HG02885 (cell line): ENCODE results near the gene NRG3.

Source experiments
- ATAC-seq: cut with Tn5 transposase; IDR thresholded peaks from one replicate; pipeline ENCODE4 v1.9.1; 2021; ENCODE audit warnings: mild to moderate bottlenecking; ENCODE audit not compliant: unreplicated experiment, poor library complexity

The NRG3 gene

DNA sequence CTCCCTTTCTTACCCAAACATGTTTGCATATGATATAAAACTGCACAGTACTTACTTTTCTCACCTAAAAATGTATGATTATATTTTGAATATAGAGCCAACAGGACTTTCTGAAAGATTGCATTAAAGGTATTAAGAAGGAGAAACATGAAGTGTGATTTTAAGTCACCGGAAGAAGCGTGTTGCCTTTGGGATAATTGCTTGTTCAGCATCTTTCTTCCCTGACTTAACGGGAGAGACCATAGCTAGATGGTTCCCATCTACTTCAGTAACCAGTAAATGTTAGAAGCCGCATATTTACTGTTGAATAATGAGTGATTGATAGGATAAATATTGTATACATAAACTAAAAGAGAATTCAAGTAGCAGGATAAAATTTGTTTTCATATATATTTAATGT lies 197.1 kb downstream of the NRG3 start:
- ATAC-seq: no peak

DNA sequence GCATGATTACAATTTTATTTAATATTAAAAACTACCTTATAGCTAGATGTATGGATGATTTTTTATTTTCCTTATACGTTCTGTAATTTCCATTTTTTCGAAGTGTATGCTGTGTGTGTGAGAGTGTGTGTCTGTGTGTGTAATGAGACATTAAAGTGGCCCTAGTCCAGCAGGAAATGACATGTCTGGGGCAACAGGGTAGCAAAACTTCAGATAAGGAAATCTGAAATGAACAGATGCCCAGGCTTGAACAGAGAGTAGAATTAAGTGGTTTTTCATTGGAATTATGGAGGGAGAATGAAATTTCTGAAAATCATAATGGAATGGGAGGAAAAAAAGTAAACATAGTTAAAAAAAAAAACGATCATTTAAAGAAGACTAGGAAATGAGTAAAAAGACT lies 200.6 kb downstream of the NRG3 start:
- ATAC-seq: no peak

DNA sequence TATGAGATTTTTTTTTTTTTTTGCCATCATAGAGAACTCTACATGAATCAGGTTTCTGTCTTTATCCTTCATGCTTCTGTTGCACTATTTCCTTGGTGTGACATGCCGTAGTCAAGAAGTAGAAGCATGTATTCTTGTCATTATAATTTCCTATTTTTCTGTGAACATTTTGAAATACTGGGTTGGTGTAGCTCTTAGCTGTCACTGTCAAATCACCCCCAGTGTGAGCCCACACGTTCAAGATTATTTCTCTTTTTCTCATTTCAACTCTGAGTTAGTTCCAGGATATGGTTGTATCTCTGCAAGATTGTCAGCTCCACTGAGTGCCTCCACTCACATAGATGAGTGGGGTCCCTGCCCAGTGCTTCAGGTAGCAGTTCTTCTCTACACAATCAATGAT lies 209.5 kb downstream of the NRG3 start:
- ATAC-seq: no peak

DNA sequence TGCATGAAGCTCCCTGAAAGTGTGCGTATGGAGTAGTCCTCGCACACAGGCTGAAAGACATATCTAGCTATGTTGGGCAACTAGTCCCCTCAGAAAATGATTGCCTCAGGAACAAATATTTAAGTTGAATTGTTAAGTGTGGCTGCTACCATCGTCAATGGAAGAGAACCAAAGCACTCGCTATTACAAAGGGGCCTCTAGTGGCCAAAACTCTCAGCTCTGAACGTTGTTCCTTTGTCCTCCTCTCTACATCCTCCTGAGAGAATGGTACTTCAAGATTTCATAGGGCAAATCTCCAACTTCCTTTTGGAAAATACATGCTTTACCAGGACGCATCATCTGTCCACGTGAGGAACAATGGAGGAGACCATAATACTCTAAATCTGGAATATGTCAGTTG lies 209.9 kb downstream of the NRG3 start:
- no peak for ATAC-seq

DNA sequence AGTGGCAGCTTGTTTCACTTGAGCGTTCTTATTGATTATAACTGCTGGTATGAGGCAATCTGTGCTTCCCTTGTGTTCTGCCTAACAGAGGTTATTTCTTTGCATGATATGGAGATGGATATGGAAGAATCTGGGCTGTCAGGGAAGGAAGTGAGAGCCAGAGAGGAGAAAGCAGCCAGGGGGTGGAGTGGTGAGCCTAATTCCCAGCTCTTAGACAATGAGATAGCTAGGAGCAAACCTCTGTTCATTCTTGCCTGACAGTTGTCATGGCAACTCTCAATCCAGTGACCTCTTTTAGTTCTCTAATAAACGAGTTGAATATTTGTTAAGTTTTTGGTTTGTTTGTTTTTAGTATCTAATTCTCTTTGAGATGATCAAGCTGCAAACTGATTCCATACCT lies 214.3 kb downstream of the NRG3 start:
- no peak for ATAC-seq

DNA sequence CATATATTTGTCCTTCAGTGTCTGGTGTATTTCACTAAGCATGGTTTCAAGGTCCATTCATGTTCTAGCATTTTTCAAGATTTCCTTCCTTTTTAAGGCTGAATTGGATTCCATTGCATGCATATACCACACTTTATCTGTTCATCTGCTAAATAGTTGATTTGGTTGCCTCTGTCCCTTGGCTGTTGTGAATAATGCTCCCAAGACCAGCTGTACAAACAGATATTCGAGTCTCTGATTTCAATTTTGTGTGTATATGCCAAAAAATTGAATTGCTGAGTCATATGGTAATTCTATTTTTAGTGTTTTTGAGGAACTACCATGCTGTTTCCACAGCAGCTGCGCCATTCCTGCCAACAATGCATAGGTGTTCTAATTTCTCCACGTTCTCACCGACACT lies 216.4 kb downstream of the NRG3 start:
- no peak for ATAC-seq

DNA sequence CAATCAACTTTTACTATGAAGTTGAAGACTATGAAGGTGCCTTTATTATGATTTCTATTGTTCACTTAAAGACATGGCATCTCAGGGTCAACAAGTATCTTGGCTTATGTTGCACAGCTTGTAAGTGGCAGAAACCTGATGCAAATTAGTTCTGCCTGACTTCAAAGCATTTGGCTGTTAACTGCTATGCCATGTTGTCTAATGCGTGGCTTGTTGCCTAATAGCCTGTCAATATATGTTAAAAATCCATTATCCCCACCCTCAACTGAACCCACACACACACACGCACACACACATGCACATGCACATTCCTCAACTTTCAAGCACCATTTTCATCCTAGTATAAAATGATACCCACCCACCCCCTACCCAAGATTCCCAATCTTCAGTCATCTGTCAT lies 217.1 kb downstream of the NRG3 start:
- no peak for ATAC-seq

DNA sequence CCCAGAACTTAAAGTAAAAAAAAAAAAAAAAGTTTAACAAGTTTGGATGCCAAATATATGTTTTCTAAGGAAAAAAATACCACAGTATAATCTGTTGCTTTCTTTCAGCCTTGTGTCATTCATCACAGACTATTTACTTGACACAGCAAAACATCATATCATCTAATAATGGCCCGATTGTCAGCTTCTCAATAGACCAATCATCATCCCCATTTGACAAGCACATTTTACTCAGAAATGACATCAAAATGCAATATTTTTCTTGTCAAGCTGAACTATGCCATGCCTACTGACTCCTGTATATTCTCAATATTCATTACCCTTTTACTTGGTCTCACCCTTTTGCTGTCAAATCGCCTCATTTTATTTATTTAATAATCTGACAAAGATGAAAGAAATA lies 249.7 kb downstream of the NRG3 start:
- ATAC-seq: no peak

DNA sequence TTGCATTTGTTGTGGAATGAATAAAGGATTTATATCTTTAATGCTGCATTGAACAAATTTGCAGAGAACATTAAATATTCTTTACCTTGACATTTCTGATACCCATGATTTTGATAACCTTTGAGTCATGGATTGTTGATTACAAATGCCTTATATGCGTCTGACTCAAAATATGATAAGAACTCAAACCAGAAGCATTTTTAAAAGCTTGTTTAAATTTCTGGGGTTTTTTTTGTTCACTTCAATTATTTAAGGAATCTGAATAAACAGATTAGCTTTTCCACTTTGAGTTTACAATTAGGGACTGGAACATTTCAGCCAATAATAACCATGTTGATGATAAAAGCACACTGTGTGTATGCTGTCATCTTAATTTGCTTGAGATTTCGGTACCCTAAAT lies 253.5 kb downstream of the NRG3 start:
- no peak for ATAC-seq

DNA sequence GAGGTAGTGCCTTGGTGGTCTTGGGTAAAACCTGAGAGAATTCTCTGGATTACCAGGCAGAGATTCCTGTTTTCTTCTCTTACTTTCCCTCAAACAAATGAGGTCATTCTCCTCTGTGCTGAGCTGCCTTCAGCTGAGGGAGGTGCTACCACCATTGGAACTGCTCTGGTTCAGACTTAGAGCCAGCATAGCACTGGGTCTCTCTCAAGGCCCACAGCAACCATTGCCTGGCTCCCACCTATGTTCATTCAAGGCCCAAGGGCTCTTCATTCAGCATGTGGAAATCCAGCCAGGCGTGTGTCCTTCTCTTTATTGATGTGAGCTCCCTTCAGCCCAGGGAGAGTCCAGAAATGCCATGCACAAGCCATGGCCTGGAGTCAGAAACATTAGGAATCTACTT lies 261.1 kb downstream of the NRG3 start:
- ATAC-seq: no peak

DNA sequence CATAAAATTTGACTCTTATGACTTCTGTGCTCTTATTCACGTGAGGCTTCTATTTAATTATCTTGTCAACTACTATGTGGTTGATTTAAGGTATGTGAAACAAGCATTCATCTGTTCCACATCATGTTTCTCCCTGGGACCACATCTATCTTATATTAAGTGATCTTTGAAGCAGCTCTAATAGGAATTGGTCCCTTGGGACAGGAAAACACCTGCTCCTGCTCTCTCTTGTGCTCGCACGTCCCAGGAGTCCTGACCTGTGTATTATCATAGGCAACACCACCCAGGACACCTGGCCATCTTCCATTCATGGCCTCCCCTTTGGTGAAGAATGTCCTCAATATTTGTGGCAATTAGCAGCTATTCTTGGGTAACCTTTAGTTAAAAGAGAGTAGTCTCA lies 269.2 kb downstream of the NRG3 start:
- no peak for ATAC-seq

DNA sequence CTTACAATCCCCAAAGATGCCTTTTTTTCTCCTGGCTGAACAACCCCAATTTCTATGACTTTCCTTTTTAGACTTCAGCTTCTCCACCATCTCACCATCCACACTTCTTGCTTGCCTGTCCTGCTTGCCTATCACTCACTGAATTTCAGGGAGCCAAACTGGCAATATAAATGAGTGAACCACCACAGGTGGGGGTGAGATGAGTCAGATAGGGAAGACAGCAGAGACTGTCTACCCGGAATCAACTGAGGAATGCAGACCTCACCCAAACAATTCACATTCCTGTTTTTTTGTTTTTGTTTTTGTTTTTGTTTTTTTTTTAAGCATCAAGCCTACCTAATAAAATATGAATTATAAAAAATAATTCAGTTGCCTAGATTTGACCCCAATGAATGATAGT lies 273.8 kb downstream of the NRG3 start:
- no peak for ATAC-seq

DNA sequence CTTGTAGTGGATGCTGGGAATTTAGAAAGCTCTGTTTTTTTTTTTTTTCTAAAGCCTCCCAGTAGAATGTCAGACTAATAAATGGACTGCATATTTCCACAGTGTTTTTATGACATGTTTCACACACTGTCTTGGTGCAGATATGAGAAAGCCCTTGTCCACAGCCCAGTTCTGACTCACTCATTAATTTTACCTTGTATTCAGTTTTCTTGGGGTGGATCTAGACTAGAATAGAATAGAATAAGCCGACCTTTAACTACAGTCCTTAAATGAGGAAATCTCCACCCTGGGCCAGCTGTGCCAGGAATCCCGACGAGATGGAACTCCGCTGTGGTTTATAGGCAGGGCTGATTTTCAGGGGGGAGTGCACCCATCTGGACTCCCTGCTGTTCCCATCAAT lies 274.7 kb downstream of the NRG3 start:
- ATAC-seq: no peak

DNA sequence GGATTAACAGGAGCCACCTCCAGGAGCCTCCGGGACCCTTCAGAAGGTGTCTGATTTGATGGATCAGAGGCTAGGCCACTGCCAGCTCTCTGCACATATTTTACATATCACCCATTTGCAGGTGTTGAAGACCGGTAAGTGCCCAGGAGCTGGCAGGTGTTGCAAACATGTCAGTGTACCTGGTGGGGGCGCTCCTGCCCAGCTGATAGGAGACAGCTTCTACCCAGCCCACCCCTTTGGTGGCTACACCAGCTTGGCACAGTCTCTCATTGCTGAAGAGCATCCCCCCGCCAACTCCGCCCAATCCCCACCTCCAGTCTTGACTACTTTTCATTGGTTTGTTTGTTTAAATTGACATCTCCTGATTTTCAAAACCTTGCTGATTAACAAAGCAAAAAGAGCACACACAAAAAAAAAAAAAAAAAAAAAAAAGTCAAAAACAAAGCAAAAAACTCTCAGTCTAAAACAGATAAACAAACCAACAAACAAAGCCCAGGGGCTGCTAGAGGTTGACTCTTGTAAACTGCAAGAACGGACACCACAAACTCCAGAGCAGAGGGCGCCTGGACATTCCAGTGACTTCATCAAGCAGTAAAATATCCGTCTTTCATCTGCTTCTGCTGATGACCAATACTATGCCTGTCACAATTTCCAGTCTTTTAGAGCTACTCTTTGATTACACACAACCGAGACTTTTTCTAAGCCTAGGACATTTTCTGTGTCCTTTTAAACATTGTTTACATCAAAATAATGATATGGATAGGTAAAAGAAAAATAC lies 275.3 kb downstream of the NRG3 start:
- ATAC-seq: no peak

DNA sequence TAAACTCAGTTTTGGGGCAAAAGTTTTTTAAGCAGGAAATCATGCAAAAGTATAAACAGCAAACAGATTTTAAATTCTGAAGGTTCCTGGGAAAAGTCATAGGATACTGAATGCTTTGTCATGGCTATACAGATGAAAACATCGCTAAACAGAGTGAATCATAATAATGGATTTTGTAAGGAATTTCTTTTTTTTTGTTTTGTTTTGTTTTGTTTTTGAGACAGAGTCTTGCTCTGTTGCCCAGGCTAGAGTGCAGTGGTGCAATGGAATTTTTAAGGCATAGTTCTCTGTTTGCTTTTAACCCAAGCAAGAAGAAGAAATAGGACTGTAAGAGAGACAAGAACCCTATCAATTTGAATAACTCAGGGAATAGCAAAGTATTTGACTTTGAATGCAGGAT lies 285.3 kb downstream of the NRG3 start:
- no peak for ATAC-seq

DNA sequence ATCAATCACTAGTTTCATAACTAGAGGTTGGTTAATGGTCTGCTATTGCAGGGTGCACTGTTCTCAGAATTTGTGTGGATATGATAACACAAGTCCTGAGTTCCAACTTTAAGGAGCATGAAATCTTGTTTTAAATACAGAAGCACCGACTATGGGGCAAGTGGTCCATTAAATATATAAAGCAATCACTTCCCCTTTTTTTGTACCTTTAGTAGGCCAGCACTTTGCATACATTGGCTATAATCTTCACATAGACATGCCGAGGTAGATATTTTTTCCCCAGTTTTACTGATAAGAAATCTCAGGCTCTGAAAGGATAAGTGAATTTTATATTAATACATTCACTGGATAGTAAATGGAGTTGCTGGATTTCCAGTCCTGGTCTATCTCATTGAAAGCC lies 286.3 kb downstream of the NRG3 start:
- ATAC-seq: no peak

DNA sequence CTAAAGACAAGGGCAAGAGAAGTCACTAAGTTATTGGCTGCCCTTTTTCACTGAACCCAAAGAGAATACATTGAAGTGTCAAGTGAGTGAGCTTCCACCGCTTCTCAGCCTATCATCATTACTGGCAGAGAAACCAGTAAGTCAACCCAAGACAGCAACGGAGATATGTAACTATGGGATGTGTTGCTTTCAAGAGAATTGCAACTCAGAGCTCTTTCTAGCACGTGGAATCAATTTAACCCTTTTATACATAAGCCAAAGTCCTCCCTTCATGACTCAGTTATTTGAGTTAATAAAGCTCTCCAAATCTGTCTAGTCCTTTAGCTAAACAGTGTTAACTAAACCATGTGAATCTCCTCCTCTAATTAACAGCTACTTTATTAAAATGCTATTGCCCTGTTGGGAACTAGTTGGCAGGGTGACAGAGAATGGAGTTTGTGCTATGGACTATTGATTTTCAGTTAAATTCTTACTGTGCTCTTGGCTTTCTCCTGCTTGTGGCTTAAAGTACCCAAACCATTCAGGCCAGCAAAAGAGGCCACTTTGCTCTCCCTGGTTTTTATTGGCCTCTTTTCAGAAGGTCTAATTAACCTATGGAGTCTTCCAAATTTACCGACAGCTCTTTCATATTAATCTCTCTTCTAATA lies 287.7 kb downstream of the NRG3 start:
- no peak for ATAC-seq

DNA sequence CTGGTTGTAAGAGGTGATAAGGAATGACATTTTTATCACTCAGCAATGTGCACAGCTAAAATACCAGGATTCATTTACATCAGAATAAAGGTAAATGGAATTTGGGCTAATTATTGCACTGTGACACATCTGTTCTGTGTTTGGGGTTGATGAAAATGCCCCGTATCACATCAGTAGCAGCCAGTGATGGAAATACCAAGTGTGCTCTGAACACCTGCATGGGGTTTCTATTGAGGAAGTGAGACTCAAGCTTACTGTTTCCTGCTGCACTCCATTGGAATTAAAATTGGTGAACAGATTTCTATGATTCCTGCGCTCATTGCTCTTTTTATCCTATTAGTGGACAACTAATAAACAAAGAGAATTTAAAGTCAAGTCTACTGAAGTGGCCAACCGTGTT lies 296.9 kb downstream of the NRG3 start:
- no peak for ATAC-seq

DNA sequence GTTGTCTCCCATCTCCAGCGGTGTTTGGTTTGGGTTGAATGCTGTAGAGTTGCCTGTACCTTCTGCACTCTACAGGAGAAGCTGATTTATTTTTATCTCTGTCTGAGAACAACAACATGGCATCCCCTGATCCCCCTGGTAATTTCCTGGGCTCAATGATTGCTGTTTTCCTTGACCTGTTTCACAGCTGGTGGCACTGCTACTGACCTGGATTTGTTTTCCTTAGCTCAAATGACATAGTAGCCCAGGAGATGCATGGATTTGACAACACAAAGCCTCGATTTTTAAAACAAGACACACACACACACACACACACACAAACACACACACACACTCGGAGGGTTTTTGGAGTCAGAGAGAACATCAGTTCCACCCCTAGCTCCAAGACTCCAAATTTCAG lies 301.6 kb downstream of the NRG3 start:
- ATAC-seq: no peak

DNA sequence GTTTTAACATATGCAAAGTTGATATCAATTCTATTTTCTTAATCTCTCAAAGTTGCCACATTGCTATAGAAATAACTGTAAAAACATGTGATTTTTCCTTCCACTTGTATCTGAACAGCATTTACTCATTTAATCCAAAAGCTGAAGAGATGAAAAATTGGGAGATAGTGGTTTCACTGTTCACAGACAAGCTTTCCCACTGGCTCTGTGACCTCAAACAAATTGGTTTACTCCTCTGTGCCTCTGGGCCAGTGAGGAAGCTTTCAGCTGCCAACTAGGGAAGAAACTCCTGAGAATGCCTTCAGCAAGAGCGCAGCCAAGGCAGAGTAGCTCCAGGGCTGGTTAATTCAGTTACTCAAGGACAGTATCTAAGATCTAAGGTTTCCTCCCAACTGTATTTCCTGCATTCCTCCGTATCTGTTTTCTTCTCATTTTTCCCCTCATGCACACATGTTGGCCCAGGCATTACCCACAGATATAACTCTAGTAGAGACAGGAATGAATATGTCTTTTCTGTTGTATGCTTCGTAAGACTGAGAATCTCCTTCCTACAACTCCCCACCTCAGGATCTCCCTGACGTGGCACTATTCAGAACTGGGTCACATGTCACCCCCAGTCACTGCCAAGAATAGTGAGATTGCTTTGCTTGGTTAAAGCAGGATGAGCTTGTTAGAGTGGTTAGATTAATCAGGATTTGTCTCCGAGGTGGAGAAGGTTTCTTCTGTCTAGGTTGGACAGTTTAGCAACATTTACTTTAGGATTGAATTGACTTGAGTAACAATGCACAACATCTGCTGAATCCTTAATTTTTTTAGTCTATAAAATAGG lies 315.7 kb downstream of the NRG3 start:
- no peak for ATAC-seq

DNA sequence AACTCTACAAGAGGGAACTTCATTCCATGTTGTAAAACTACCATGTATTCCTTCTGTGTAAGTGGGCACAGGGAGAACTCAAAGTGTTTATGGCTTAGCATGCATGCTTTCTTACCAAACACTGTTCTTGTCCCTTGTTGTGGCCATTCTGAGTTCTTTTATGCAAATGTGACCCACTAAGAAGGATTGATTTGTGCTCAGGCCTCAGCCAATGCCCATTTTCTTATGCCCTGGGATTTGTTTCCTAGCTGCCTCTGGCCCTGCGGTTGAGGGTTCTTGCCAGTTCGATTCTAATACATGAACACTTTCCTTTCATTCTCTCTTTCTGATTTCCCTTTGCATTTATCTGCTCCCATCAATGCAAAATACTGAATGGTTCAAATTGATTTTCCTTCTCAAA lies 316.7 kb downstream of the NRG3 start:
- ATAC-seq: no peak
